Stimulated activated naive CD8-positive, alpha-beta T cell treated with anti-CD3 and anti-CD28 coated beads, Interleukin-15, Interleukin-2, amounts not matched to agents 100 ng/mL and 50 ng/mL, for 24 hours (primary cell): ENCODE measurements around the gene TRNP1.

Experiments used
- H3K27ac Mint-ChIP-seq: one replicate; pipeline ENCODE4 v1.8.0; 2021; ENCODE audit warnings: mild to moderate bottlenecking, mixed read lengths
- H3K27me3 Mint-ChIP-seq: one replicate; pipeline ENCODE4 v1.8.0; 2021; ENCODE audit warnings: mixed read lengths
- H3K36me3 Mint-ChIP-seq: one replicate; pipeline ENCODE4 v1.8.0; 2021; ENCODE audit warnings: low read depth, mixed read lengths
- H3K4me1 Mint-ChIP-seq: one replicate; pipeline ENCODE4 v1.8.0; 2021; ENCODE audit warnings: low read depth, mixed read lengths
- H3K4me3 Mint-ChIP-seq: one replicate; pipeline ENCODE4 v1.8.0; 2021; ENCODE audit warnings: mild to moderate bottlenecking, mixed read lengths
- H3K9me3 Mint-ChIP-seq: one replicate; pipeline ENCODE4 v1.8.0; 2021; ENCODE audit warnings: mixed read lengths

The TRNP1 gene

DNA sequence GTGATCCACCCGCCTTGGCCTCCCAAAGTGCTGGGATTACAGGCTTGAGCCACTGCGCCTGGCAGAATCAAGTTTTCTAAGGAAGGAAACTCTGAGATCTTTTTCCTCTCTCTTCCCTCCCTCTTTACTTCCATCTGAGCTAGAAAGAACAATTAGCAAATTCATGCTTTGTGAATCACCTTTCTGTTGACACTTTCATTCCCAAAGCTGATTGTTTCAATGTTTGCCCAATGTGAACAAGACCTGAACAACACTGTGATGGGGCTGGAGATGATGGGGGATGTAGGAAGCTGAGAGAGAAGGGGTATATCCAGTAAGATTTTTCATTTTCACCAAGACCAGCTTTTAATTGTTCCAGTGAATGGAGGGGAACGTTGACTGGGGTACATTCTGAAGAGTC, 24.8 kb downstream of the TRNP1 start:
- Mint-ChIP-seq H3K27ac (no peak overlapping the region), H3K36me3 (no peaks in the 10 kb centered on the region), H3K4me3 (no peak overlapping the region), H3K9me3 (no peaks in the 10 kb centered on the region), H3K4me1 (no peaks in the 10 kb centered on the region), H3K27me3 (peaks cover 6% of the 10 kb centered on the region)

DNA sequence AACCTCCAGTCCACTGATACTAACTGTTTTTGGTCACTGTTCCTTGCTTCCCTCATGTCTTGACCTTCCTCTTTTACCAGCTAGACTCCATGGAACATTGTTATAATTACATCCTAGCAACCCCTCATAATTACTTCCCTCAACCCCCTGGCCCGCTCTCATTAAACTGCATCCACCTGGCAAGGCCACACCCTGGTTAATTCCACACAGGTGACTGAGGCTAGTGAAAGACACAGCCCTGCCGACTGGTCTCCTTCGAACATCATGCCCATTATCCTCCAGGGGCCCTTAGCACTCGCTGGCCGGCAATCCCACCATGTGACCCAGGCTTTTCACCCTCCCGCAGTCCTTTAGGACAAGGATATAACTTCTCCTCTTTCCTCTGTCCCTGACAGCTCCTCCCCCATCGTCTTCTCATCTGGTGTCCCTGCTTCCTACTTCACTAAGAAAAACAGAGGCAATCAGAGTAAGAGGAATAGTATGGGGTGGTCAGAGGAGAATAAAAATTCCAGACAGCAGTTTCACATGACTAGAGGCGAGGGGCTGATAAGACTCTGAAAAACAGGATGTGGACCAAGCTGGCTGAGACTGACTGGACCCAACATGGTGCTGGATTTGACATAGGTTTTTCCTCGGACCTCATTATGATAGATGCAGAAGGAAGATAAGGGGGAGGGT, 28.0 kb downstream of the TRNP1 start:
- Mint-ChIP-seq H3K4me1 (no peaks in the 10 kb centered on the region), H3K36me3 (no peaks in the 10 kb centered on the region), H3K9me3 (no peaks in the 10 kb centered on the region), H3K27ac (no peak overlapping the region), H3K27me3 (no peaks in the 10 kb centered on the region), H3K4me3 (no peak overlapping the region)

DNA sequence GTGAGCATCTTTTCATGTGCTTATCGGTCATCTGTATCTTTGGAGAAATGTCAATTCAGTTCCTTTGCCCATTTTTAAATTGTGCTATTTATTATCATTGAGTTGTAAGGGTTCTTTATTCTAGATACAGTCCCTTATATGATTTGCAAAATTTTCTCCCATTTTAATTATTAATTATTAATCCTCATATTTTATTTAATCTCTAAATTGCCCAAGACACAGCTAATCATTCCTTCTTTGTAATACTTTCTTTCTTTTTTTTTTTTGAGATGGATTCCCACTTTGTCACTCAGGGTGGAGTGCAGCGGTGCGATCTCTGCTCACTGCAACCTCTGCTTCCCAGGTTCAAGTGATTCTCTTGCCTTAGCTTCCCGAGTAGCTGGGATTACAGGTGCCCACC, 32.2 kb downstream of the TRNP1 start:
- Mint-ChIP-seq H3K36me3 (no peaks in the 10 kb centered on the region), H3K9me3 (no peaks in the 10 kb centered on the region), H3K4me1 (no peaks in the 10 kb centered on the region), H3K4me3 (no peak overlapping the region), H3K27me3 (no peaks in the 10 kb centered on the region), H3K27ac (no peak overlapping the region)

DNA sequence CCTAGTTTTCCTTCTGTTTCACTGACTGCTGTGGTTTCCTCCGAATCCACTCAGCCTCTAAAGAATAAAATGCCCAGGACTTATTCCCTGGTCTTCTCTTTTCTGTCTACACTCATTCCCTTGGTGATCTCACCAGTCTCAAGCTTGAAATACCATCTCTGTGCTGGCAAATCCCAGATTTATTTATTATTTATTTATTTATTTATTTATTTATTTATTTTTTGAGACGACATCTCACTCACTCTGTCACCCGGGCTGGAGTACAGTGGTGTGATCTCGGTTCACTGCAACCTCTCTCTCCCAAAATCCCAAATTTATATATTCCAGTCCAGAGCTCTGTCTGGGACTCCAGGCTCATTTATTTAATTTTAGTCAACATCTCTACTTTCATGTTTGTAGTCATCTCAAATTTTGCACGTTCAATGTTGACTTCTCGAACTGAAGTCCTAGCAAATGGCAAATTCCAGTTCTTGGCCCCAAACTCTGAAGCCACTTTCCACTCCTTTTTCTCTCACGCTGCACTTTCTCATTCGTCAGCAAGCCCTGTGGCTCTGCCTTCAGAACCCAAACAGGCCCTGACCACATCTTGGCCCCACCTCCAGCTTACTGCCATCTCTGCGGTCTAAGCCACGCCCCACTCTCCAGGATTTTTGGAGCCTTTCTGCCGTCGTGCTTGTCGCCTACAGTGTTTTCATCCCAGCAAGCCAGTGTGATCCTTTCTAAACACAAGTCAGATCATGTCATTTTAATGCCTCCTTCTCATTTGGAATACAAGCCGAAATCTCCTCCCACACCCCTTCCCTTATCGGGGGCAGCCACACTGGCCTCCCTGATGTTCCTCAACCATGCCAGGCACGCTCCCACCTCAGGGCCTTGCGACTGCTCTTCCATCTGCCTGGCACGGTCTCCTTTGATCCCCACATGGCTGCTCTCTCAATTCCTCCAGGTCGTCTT, 33.4 kb downstream of the TRNP1 start:
- no peak overlapping the region for H3K27ac Mint-ChIP-seq
- peaks cover 2% of the 10 kb centered on the region for H3K4me1 Mint-ChIP-seq
- no peaks in the 10 kb centered on the region for H3K36me3 Mint-ChIP-seq
- H3K27me3 Mint-ChIP-seq, result no peaks in the 10 kb centered on the region
- H3K4me3 Mint-ChIP-seq, result no peak overlapping the region
- H3K9me3 Mint-ChIP-seq, result no peaks in the 10 kb centered on the region

DNA sequence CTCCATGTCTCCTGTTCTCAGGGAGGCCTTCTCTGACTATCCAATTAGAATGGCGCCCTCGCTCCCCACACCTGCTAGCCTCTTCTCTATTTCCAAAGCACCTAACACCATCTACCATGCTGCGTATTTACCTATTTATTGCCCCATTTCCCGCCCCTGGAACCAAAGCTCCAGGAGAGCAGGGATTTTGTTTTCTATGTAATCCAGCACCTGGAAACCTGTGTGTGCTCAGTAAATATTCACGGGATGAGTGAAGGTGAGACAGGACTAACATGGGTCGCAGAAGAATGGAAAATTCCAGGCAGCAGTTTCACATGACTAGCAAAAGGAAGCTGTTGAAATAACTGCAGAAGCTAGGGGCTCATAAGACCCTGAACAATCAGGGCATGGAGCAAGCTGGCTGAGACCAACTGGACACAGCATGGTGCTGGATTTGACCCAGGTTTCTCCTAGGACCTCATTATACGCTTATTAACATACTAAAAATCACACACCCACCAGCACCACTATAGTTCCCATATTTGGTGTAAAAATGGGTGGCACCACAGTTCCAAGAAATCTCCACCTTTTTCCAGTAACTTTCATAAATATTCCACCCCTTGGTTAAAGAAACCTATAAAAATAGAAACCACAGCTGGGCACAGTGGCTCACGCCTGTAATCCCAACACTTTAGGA, 34.2 kb downstream of the TRNP1 start:
- Mint-ChIP-seq H3K9me3 (no peaks in the 10 kb centered on the region), H3K36me3 (no peaks in the 10 kb centered on the region), H3K4me1 (peaks cover 4% of the 10 kb centered on the region), H3K27me3 (no peaks in the 10 kb centered on the region), H3K27ac (no peak overlapping the region), H3K4me3 (no peak overlapping the region)

DNA sequence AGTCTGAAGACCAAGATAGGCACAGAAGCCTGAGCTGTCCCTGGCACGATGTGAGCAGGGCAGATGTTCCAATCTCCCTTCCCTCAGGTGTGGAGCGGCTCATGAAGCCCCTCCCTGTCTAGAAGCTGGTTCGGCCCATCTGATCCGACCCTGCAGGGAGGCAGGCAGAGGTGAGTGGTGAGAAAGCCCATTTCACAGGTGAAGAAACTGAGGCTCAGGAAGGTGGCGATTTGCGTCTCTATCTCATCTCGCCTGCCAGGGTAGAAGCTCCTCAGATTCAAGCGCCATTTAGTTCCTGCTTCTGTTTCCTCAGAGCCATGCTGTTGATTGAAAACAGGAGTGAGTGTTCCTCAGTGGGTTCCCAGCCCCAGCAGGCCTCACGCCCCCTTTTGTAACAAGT, 36.0 kb downstream of the TRNP1 start:
- no peak overlapping the region for H3K4me3 Mint-ChIP-seq
- no peaks in the 10 kb centered on the region for H3K27me3 Mint-ChIP-seq
- H3K4me1 Mint-ChIP-seq, result peaks cover 4% of the 10 kb centered on the region
- no peak overlapping the region for H3K27ac Mint-ChIP-seq
- H3K9me3 Mint-ChIP-seq, result no peaks in the 10 kb centered on the region
- no peaks in the 10 kb centered on the region for H3K36me3 Mint-ChIP-seq

DNA sequence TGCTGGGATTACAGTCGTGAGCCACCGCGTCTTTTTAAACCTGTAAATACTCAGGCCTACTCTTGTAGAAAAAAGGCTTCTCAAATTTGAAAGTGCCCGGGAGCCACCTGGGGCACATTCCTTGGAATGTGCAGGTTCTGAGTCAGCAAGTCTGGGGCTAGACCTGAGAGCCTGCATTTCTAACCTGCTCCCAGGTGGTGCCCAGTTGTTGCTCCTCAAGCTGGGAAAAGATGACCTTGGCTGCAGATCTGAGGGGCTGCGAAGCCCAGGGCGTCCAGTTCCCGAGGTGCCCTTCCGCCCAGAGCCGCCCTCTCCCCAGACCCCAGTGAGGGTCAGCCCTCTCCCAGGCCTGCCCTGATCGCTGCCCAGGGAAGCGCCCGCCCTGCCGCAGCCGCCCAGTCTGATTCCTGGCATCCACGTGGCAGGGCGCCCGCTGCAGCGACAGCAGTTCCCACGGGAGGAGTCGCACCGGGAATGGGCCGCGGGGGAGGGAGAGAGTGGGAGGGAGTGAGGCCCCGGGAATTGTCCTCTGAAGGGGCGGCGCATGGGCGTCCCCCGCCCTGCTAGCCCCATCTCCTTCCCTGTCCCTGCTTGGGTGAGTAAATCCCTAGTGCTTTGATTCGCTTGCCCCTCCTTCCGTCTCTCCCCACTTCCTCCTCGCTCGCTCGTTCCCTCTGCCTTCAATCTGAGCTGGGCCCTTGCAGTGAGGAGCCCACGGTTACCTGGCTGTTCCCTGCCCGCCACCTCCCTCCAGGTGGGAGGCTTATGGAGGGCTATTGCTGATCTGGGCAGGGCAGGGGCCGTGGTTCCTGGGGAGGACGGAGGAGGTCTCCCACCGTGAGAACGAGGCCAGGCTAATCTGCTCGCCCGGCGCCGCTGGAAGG, 38.0 kb downstream of the TRNP1 start:
- no peaks in the 10 kb centered on the region for H3K36me3 Mint-ChIP-seq
- peaks cover 4% of the 10 kb centered on the region for H3K4me1 Mint-ChIP-seq
- no peaks in the 10 kb centered on the region for H3K27me3 Mint-ChIP-seq
- no peak overlapping the region for H3K4me3 Mint-ChIP-seq
- no peak overlapping the region for H3K27ac Mint-ChIP-seq
- no peaks in the 10 kb centered on the region for H3K9me3 Mint-ChIP-seq

DNA sequence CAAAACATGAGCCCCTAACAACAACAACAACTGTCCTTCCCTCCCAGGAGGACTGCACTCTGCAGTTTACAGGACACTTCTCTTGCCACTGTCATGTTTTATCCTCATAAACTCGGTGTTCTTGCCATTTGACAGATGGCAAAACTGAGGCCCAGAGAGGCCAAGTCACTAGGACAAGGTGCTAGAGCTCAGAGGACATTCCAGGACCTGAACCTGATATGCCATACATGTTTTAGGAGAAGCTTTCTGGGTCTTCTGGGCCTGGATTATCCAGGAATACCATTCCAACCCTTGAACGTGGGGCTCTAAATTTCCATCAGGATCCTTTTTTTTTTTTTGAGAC, 38.6 kb downstream of the TRNP1 start:
- Mint-ChIP-seq H3K27me3 (no peaks in the 10 kb centered on the region), H3K4me3 (no peak overlapping the region), H3K36me3 (no peaks in the 10 kb centered on the region), H3K9me3 (no peaks in the 10 kb centered on the region), H3K27ac (no peak overlapping the region), H3K4me1 (peaks cover 4% of the 10 kb centered on the region)

DNA sequence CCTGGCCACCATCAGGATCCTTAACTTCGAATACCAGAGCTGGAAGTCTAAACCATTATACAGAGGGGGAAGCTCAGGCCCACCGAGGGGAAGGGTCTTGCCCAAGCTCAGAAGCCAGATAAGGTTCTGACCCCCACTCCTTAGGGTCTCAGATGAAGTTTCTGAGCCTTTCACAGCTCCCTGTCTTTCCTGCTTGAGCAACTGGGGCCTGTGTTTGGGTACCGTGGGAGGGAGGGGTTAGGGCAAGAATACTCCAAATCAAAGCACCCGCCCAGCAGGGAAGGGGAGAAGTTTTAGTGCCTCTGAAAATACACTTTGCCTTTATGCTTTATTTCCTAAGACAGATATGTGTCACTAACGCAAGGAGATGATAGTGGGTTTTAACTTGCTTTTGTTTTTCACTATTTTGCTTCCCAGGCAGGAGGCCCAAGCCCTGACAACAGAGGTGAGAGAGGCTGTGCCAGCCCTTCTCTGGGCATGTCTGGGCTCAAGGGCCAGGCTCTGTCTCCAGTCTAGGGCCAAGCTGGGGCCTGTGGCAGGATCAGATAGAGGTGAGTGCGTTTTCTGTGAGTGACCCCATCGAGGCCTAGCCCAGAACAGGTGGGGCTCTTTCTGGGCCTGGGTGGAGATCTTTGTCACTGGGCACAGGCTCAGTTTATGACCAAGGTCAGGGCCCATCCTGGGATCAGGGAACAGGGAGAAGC, 39.7 kb downstream of the TRNP1 start:
- no peaks in the 10 kb centered on the region for H3K27me3 Mint-ChIP-seq
- H3K4me1 Mint-ChIP-seq, result peaks cover 4% of the 10 kb centered on the region
- no peaks in the 10 kb centered on the region for H3K9me3 Mint-ChIP-seq
- no peak overlapping the region for H3K27ac Mint-ChIP-seq
- H3K4me3 Mint-ChIP-seq, result no peak overlapping the region
- no peaks in the 10 kb centered on the region for H3K36me3 Mint-ChIP-seq

DNA sequence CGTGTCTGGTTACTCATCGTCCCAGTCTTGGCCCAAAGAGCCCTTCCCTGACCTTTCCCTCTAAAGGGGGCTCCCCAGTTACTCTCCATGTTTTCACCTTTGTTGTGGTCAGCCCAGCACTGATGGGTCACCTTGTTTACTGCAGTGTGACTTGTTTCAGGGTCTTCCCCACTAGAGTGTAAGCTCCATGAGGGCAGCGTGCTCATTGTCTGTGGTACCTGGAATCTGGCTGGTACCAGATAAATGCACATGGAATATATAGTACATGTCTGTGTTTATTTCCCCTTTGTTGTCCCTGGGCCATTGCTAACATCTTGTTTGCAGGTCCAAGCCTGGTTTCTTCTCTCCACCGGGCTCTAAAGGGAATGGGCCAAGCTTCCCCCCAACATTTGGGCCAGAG, 41.9 kb downstream of the TRNP1 start:
- peaks cover 4% of the 10 kb centered on the region for H3K4me1 Mint-ChIP-seq

DNA sequence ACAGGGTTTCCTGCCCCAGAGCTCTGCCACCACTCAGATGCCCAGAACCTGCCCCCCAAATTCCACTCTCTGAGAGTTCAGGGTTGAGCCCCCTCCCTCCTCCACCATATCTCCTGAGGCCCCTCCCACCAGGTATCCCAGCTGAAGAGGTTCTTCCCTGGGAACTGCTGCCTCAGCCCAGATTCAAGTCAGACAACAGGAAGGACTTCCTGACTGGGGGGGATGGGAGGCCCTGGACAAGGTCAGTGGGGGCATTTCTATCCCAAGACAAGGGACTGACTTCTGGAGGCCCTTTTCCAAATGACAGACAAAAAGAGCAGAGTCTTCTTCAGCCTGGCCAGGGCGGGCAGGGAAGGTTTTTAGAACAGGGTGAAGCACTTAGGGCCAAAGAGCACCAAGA, 43.2 kb downstream of the TRNP1 start:
- H3K36me3 Mint-ChIP-seq, result no peaks in the 10 kb centered on the region
- H3K27me3 Mint-ChIP-seq, result no peaks in the 10 kb centered on the region
- H3K4me1 Mint-ChIP-seq, result peaks cover 4% of the 10 kb centered on the region
- no peak overlapping the region for H3K4me3 Mint-ChIP-seq
- H3K9me3 Mint-ChIP-seq, result no peaks in the 10 kb centered on the region
- H3K27ac Mint-ChIP-seq, result no peak overlapping the region

More for the DNA sequence above, 41.9 kb downstream of the TRNP1 start:
- Mint-ChIP-seq H3K4me3 (no peak overlapping the region), H3K27me3 (no peaks in the 10 kb centered on the region), H3K27ac (no peak overlapping the region), H3K36me3 (no peaks in the 10 kb centered on the region), H3K9me3 (no peaks in the 10 kb centered on the region)

DNA sequence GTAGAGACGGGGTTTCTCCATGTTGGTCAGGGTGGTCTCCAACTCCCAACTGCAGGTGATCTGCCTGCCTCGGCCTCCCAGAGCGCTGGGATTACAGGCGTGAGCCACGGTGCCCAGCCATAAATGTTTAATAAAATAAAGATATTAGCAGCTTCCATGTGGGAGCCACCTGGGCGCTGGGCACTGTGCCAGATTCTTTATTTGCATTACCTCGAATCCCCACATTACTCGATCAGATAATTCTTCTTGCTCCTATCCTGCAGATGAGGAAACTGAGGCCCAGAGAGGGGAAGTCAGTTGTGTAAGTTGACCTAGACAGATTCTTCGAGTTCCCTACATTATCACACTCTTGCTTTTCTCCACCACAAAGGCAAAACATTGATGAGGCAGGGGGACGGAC, 44.0 kb downstream of the TRNP1 start:
- Mint-ChIP-seq H3K36me3 (no peaks in the 10 kb centered on the region), H3K27ac (no peak overlapping the region), H3K4me1 (no peaks in the 10 kb centered on the region), H3K4me3 (no peak overlapping the region), H3K9me3 (no peaks in the 10 kb centered on the region), H3K27me3 (no peaks in the 10 kb centered on the region)

DNA sequence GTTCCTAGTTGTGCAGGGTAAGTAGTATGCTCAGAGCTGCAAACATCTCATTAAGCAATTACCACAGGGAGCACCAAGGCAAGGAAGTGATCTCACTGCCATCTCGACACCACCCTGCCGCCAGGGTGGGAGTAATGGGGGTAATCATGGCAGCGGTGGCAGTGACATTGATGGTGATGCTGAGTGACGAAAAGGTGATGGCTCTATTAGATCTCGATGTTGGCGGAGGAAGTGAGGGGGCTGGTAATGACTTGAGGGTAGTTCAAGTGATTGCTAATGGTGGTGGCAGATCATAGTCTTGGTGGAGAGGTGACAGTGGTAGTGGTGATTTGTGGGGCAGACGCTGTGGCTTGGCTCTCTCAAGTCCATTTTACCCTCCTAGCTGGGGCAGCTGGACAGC, 44.5 kb downstream of the TRNP1 start:
- no peaks in the 10 kb centered on the region for H3K9me3 Mint-ChIP-seq

DNA sequence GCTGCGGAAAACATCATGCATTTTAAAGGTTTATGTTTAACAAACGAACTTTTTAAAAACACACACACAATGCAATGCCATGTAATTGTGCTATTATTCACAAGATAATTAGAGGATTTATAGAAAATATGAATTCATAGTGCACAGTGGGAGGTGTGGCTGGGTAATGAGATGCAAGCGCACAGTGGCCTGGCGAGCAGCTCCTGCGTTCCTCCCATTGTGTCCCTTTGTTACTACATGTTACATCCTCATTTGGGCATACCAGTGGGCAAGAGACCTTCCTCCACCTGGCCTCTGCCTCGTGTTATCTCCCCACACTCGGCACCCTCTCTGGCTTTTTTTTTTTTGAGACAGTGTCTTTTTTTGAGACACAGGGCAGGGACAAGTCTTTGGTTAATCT, 49.2 kb downstream of the TRNP1 start:
- Mint-ChIP-seq H3K27me3 (no peaks in the 10 kb centered on the region), H3K36me3 (no peaks in the 10 kb centered on the region), H3K27ac (no peak overlapping the region), H3K4me1 (peaks cover 11% of the 10 kb centered on the region), H3K4me3 (no peak overlapping the region), H3K9me3 (no peaks in the 10 kb centered on the region)

More for the DNA sequence above, 44.5 kb downstream of the TRNP1 start:
- no peak overlapping the region for H3K4me3 Mint-ChIP-seq
- H3K27me3 Mint-ChIP-seq, result no peaks in the 10 kb centered on the region
- H3K36me3 Mint-ChIP-seq, result no peaks in the 10 kb centered on the region
- no peaks in the 10 kb centered on the region for H3K4me1 Mint-ChIP-seq
- no peak overlapping the region for H3K27ac Mint-ChIP-seq
